Astrocyte (in vitro differentiated cells and primary cell): Measurements from ENCODE around the gene CPSF4. TPM values are rescaled to one million over a fixed set of nuclear protein-coding genes. Genes with fewer than 3 reads are reported as not detected.

Experiments used
- DNase-seq: peaks from one replicate; pipeline ENCODE4 v3.0.0-alpha.2; 2010; ENCODE audit warnings: low read depth
- FAIRE-seq: peaks from 2 replicates; lab custom pipeline; 2011; peaks lifted over from hg19 to GRCh38; lab: Jason Lieb, UNC
- H2AFZ ChIP-seq: 2 replicates; pipeline ENCODE4 v1.6.0; 2012; ENCODE audit warnings: low read depth, low read length, inconsistent platforms
- H3K27ac ChIP-seq: 2 replicates; pipeline ENCODE4 v1.5.1; 2011; ENCODE audit warnings: low read depth, low read length, inconsistent platforms
- H3K27me3 ChIP-seq: 2 replicates; pipeline ENCODE4 v1.6.0; 2011; ENCODE audit warnings: low read length, inconsistent platforms; ENCODE audit not compliant: insufficient read depth
- H3K36me3 ChIP-seq: 2 replicates; pipeline ENCODE4 v1.5.1; 2011; ENCODE audit warnings: low read length, inconsistent platforms; ENCODE audit not compliant: insufficient read depth
- H3K4me1 ChIP-seq: 2 replicates; pipeline ENCODE4 v1.5.1; 2011; ENCODE audit warnings: low read length, inconsistent platforms; ENCODE audit not compliant: insufficient read depth
- H3K4me2 ChIP-seq: 2 replicates; pipeline ENCODE4 v1.6.0; 2012; ENCODE audit warnings: low read length, inconsistent platforms
- H3K4me3 ChIP-seq: 2 replicates; pipeline ENCODE4 v1.5.1; 2011; ENCODE audit warnings: low read depth, mild to moderate bottlenecking, low read length, inconsistent platforms; ENCODE audit not compliant: insufficient read depth
- H3K79me2 ChIP-seq: 2 replicates; pipeline ENCODE4 v1.6.0; 2012; ENCODE audit warnings: mild to moderate bottlenecking, low read length, inconsistent platforms; ENCODE audit not compliant: insufficient read depth
- H3K9ac ChIP-seq: 2 replicates; pipeline ENCODE4 v1.6.0; 2012; ENCODE audit warnings: mild to moderate bottlenecking, low read length, inconsistent platforms
- H3K9me3 ChIP-seq: 2 replicates; pipeline ENCODE4 v1.5.1; 2012; ENCODE audit warnings: low read depth, mild to moderate bottlenecking, low read length, inconsistent platforms; ENCODE audit not compliant: insufficient read depth
- H4K20me1 ChIP-seq: 2 replicates; pipeline ENCODE4 v1.6.0; 2012; ENCODE audit warnings: low read length, inconsistent platforms; ENCODE audit not compliant: insufficient read depth
- H3K27ac Mint-ChIP-seq: one replicate; pipeline ENCODE4 v1.8.0; 2021; ENCODE audit warnings: mild to moderate bottlenecking, mixed read lengths; ENCODE audit not compliant: unreplicated experiment
- H3K27me3 Mint-ChIP-seq: one replicate; pipeline ENCODE4 v1.8.0; 2021; ENCODE audit warnings: low read depth, mixed read lengths; ENCODE audit not compliant: unreplicated experiment
- H3K36me3 Mint-ChIP-seq: one replicate; pipeline ENCODE4 v1.8.0; 2021; ENCODE audit warnings: low read depth, mixed read lengths; ENCODE audit not compliant: unreplicated experiment
- H3K4me1 Mint-ChIP-seq: one replicate; pipeline ENCODE4 v1.8.0; 2021; ENCODE audit warnings: low read depth, mixed read lengths; ENCODE audit not compliant: unreplicated experiment
- H3K4me3 Mint-ChIP-seq: one replicate; pipeline ENCODE4 v1.8.0; 2021; ENCODE audit warnings: mild to moderate bottlenecking, moderate library complexity, mixed read lengths; ENCODE audit not compliant: unreplicated experiment
- H3K9me3 Mint-ChIP-seq: one replicate; pipeline ENCODE4 v1.8.0; 2021; ENCODE audit warnings: mild to moderate bottlenecking, mixed read lengths; ENCODE audit not compliant: unreplicated experiment
- CTCF ChIP-seq: IDR thresholded peaks from 2 replicates; pipeline ENCODE4 v1.5.1; 2011; ENCODE audit warnings: low read depth, mild to moderate bottlenecking, inconsistent platforms, low read length, moderate library complexity; ENCODE audit not compliant: insufficient read depth
- EZH2 ChIP-seq: IDR thresholded peaks from 2 replicates; pipeline ENCODE4 v1.6.1; 2012; ENCODE audit warnings: mild to moderate bottlenecking, low read length, inconsistent platforms; ENCODE audit not compliant: insufficient read depth
- total RNA-seq: library from RNA; stranded (reverse); gene quantifications from 2 replicates; pipeline ENCODE4 v1.2.1, GENCODE V29; 2021

Gene CPSF4
- total RNA-seq, 1 donor from 2014 or later = 46.8 TPM

GRCh38 chr7:99461221-99461620 is 22.5 kb downstream of the CPSF4 start:
- H3K9me3 Mint-ChIP-seq = no peaks in the 10 kb centered on the region
- Histone ChIP-seq H3K4me2 (no peak overlapping the region), H3K9me3 (no peaks in the 10 kb centered on the region), H3K79me2 (peaks cover 98% of the 10 kb centered on the region), H3K27me3 (no peaks in the 10 kb centered on the region), H3K4me1 (peaks cover 8% of the 10 kb centered on the region), H3K9ac (no peak overlapping the region), H3K36me3 (peaks cover 33% of the 10 kb centered on the region), H2AFZ (no peak overlapping the region), H3K4me3 (no peak overlapping the region), H3K27ac (no peak overlapping the region), H4K20me1 (peaks cover 66% of the 10 kb centered on the region)
- H3K27ac Mint-ChIP-seq = no peak overlapping the region
- no peak for TF ChIP-seq EZH2
- no peaks in the 10 kb centered on the region for H3K27me3 Mint-ChIP-seq
- peaks cover 18% of the 10 kb centered on the region for H3K36me3 Mint-ChIP-seq
- no peak for DNase-seq
- FAIRE-seq = no peak
- peaks cover 9% of the 10 kb centered on the region for H3K4me1 Mint-ChIP-seq
- H3K4me3 Mint-ChIP-seq = no peak overlapping the region

GRCh38 chr7:99465421-99465768 is 26.7 kb downstream of the CPSF4 start:
- Mint-ChIP-seq H3K36me3 (peaks cover 11% of the 10 kb centered on the region), H3K27me3 (no peaks in the 10 kb centered on the region), H3K4me3 (peak overlapping the region; percentile 89), H3K9me3 (no peaks in the 10 kb centered on the region), H3K27ac (peak overlapping the region; percentile 76), H3K4me1 (peaks cover 7% of the 10 kb centered on the region)
- DNase-seq (no peak), FAIRE-seq (no peak)
- H3K79me2 ChIP-seq = peaks cover 58% of the 10 kb centered on the region
- H2AFZ ChIP-seq = peak overlapping the region; percentile 97
- peak overlapping the region; percentile 95 for H3K4me2 ChIP-seq
- peak overlapping the region; percentile 86 for H3K27ac ChIP-seq
- H3K9me3 ChIP-seq = no peaks in the 10 kb centered on the region
- peak overlapping the region; percentile 92 for H3K4me3 ChIP-seq
- H3K27me3 ChIP-seq = no peaks in the 10 kb centered on the region
- H4K20me1 ChIP-seq = peaks cover 27% of the 10 kb centered on the region
- H3K36me3 ChIP-seq = peaks cover 11% of the 10 kb centered on the region
- TF ChIP-seq CTCF = no peak
- no peak for TF ChIP-seq EZH2
- peaks cover 8% of the 10 kb centered on the region for H3K4me1 ChIP-seq
- peak overlapping the region; percentile 93 for H3K9ac ChIP-seq

GRCh38 chr7:99468336-99468918 is 29.7 kb downstream of the CPSF4 start:
- H3K36me3 Mint-ChIP-seq = peaks cover 7% of the 10 kb centered on the region
- no peak overlapping the region for H3K27ac Mint-ChIP-seq
- Histone ChIP-seq H3K27me3 (no peaks in the 10 kb centered on the region), H3K9ac (no peak overlapping the region), H3K9me3 (no peaks in the 10 kb centered on the region), H3K27ac (no peak overlapping the region), H3K4me2 (no peak overlapping the region), H3K4me1 (peaks cover 8% of the 10 kb centered on the region), H3K4me3 (no peak overlapping the region), H4K20me1 (peaks cover 4% of the 10 kb centered on the region), H3K36me3 (peaks cover 6% of the 10 kb centered on the region), H2AFZ (no peak overlapping the region), H3K79me2 (peaks cover 35% of the 10 kb centered on the region)
- peaks cover 2% of the 10 kb centered on the region for H3K4me1 Mint-ChIP-seq
- DNase-seq = no peak
- H3K9me3 Mint-ChIP-seq = no peaks in the 10 kb centered on the region
- no peak overlapping the region for H3K4me3 Mint-ChIP-seq
- no peak for TF ChIP-seq CTCF
- no peaks in the 10 kb centered on the region for H3K27me3 Mint-ChIP-seq
- FAIRE-seq = no peak
